Erythroblast (primary cell): ENCODE measurements around the gene CFAP47.

ENCODE experiments used
- GATA1 ChIP-seq: IDR thresholded peaks from 2 replicates; pipeline ENCODE4 v1.6.1; 2011; ENCODE audit warnings: low read depth, mild to moderate bottlenecking, control low read depth, low read length, moderate library complexity
- POLR2A ChIP-seq: IDR thresholded peaks from 2 replicates; pipeline ENCODE4 v1.6.1; 2011; ENCODE audit warnings: mild to moderate bottlenecking, low read length

- TF ChIP-seq POLR2A (no peak), GATA1 (no peak)
Measured at GRCh38 chrX:36431819-36432218, 512.3 kb downstream of the CFAP47 start.
